Measurements from ENCODE around the gene NT5E.

DNA sequence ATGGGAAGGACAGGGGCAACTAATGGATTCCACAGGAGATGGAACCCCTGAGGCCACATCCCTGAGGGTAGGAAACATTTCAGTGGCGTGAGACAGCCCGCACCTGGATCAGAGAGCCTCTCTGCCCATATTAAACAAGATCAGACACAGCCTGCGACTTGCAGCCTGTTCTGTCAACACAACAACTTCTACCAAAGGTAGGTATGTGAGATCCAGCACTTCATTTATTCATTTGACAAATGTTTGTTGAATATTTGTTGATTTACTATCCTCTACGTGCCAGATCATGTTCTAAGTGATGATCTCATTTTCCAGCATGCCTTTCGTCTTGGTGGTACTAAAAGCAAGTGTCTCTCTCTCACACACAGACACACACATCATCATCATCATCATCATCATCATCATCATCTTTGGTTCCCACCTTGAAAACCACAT lies 43.2 kb upstream of the NT5E start:
- TF ChIP-seq CTCF (tag by site-specific recombination; IDR thresholded peaks at IDR 0.05) (no peak), MYNN (tag by site-specific recombination; IDR thresholded peaks at IDR 0.05; ENCODE audit: borderline replicate concordance) (no peak), ATF2 (tag by site-specific recombination; IDR thresholded peaks at IDR 0.05; ENCODE audit: low read depth) (peak; percentile 10; the same call in 1 of the 2 replicates), PRDM1 (tag by site-specific recombination; IDR thresholded peaks at IDR 0.05) (no peak), ZNF274 (IDR thresholded peaks at IDR 0.05; ENCODE audit: low read length) (no peak), ZNF274 (tag by site-specific recombination; IDR thresholded peaks at IDR 0.05; ENCODE audit: borderline replicate concordance) (no peak), ZNF239 (tag by site-specific recombination; IDR thresholded peaks at IDR 0.05) (no peak)
- TF ChIP-seq, protein P1, sequence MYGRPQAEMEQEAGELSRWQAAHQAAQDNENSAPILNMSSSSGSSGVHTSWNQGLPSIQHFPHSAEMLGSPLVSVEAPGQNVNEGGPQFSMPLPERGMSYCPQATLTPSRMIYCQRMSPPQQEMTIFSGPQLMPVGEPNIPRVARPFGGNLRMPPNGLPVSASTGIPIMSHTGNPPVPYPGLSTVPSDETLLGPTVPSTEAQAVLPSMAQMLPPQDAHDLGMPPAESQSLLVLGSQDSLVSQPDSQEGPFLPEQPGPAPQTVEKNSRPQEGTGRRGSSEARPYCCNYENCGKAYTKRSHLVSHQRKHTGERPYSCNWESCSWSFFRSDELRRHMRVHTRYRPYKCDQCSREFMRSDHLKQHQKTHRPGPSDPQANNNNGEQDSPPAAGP (tag by site-specific recombination; IDR thresholded peaks at IDR 0.05) = no peak
- TF ChIP-seq, protein P2, sequence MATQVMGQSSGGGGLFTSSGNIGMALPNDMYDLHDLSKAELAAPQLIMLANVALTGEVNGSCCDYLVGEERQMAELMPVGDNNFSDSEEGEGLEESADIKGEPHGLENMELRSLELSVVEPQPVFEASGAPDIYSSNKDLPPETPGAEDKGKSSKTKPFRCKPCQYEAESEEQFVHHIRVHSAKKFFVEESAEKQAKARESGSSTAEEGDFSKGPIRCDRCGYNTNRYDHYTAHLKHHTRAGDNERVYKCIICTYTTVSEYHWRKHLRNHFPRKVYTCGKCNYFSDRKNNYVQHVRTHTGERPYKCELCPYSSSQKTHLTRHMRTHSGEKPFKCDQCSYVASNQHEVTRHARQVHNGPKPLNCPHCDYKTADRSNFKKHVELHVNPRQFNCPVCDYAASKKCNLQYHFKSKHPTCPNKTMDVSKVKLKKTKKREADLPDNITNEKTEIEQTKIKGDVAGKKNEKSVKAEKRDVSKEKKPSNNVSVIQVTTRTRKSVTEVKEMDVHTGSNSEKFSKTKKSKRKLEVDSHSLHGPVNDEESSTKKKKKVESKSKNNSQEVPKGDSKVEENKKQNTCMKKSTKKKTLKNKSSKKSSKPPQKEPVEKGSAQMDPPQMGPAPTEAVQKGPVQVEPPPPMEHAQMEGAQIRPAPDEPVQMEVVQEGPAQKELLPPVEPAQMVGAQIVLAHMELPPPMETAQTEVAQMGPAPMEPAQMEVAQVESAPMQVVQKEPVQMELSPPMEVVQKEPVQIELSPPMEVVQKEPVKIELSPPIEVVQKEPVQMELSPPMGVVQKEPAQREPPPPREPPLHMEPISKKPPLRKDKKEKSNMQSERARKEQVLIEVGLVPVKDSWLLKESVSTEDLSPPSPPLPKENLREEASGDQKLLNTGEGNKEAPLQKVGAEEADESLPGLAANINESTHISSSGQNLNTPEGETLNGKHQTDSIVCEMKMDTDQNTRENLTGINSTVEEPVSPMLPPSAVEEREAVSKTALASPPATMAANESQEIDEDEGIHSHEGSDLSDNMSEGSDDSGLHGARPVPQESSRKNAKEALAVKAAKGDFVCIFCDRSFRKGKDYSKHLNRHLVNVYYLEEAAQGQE (tag by site-specific recombination; IDR thresholded peaks at IDR 0.05) = no peak
